Mucosa of rectum (tissue), 2 donors: ENCODE data around the gene CUX1.
"Not testable (repeated sequence)": the region's sequence is repeated elsewhere in the genome, so short reads cannot be mapped to it uniquely, and the experiment has no call there.

ENCODE experiments used
- H3K27ac ChIP-seq, 2 donors: one replicate each; pipeline ENCODE4 v1.7.0; 2013; ENCODE audit warnings: inconsistent platforms in 2 of 2, low read depth in 2 of 2, low read length in 2 of 2
- H3K27me3 ChIP-seq, 2 donors: one replicate each; pipeline ENCODE4 v1.7.0; 2013; ENCODE audit warnings: low read length in 2 of 2; ENCODE audit not compliant: control insufficient read depth in 2 of 2, insufficient read depth in 2 of 2
- H3K36me3 ChIP-seq, 2 donors: one replicate each; pipeline ENCODE4 v1.7.0; 2013; ENCODE audit warnings: low read length in 2 of 2; ENCODE audit not compliant: control insufficient read depth in 2 of 2, insufficient read depth in 2 of 2
- H3K4me1 ChIP-seq, 2 donors: one replicate each; pipeline ENCODE4 v1.7.0; 2013; ENCODE audit warnings: low read length in 2 of 2, mild to moderate bottlenecking in 1 of 2; ENCODE audit not compliant: control insufficient read depth in 2 of 2, insufficient read depth in 2 of 2
- H3K4me3 ChIP-seq, 2 donors: one replicate each; pipeline ENCODE4 v1.7.0; 2013; ENCODE audit warnings: low read length in 2 of 2
- H3K9ac ChIP-seq, 2 donors: one replicate each; pipeline ENCODE4 v1.7.0; 2013; ENCODE audit warnings: low read length in 2 of 2, low read depth in 1 of 2, mild to moderate bottlenecking in 1 of 2
- H3K9me3 ChIP-seq, 2 donors: one replicate each; pipeline ENCODE4 v1.7.0; 2013; ENCODE audit warnings: low read length in 2 of 2; ENCODE audit not compliant: control insufficient read depth in 2 of 2
- donor health status: healthy.
- donor health status: Normal muscosa, but diverticular disease.

Gene CUX1

GRCh38 chr7:101880282-101881054, 63.0 kb downstream of the CUX1 start:
- Histone ChIP-seq H3K27me3 (no peaks in the 10 kb centered on the region), H3K4me1 (peaks cover 37 to 67% of the 10 kb centered on the region in 2 donors), H3K36me3 (no peaks in the 10 kb centered on the region), H3K4me3 (no peak overlapping the region), H3K9ac (no peak overlapping the region), H3K9me3 (no peaks in the 10 kb centered on the region), H3K27ac (peak overlapping the region; percentile 27 to 58)

- no peak overlapping the region for H3K9ac ChIP-seq
- H3K27ac ChIP-seq, result peak overlapping the region; percentile 69 to 72
- peaks cover 37 to 63% of the 10 kb centered on the region in 2 donors for H3K4me1 ChIP-seq
- no peaks in the 10 kb centered on the region for H3K27me3 ChIP-seq
- H3K9me3 ChIP-seq, result no peaks in the 10 kb centered on the region
- no peak overlapping the region for H3K4me3 ChIP-seq
- H3K36me3 ChIP-seq, result no peaks in the 10 kb centered on the region
Measured at GRCh38 chr7:101882005-101882421, 64.6 kb downstream of the CUX1 start.

- no peak overlapping the region for H3K4me3 ChIP-seq
- H3K9ac ChIP-seq, result peak overlapping the region in 1 of 2 donors; percentile 16
Measured at GRCh38 chr7:101882595-101883564, 65.5 kb downstream of the CUX1 start.

DNA sequence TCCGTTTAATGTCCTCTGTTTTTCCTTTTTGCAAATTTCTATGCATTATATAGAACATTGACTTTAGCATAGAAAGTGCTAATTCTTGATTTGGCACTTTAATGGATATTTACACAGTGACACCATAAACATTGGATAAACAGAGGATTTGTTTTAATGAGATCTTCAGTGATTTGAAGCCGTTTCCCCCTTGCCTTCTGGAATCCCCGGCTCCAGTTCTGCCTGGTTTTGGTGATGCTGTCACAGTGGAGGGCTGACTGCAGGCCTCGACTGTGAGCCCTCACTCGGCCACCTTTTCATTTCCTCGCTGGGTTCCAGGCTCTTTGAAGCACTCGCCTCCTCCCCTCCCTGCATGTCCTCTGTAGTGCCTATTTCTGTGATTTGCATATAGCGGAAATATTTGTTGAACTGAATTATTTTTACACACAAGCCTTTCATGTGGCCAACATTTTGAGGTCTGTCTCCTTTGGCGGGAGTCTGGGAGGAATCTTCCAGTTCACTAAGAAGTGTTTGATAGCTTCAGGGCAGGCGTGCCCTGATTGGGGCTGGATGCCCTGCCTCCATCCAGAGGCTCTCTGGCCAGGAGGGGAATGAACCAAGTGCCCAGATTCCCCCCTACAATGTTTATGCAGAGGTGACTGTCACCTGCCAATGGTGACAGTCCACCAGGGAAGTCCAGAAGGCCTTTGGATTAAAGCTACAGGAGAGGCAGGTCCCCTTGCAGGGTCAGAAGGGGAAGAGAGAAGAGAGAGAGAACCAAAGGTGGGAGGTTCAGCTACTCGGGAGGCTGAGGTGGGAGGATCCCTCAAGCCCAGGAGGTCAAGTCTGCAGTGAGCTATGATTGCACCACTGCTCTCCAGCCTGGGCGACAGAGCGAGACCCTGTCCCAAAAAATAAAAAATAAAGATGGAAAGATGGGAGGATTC, 67.5 kb downstream of the CUX1 start:
- Histone ChIP-seq H3K36me3 (no peaks in the 10 kb centered on the region), H3K4me3 (no peak overlapping the region), H3K4me1 (peaks cover 30 to 42% of the 10 kb centered on the region in 2 donors), H3K27me3 (no peaks in the 10 kb centered on the region), H3K27ac (peak overlapping the region in 1 of 2 donors; percentile 1), H3K9ac (no peak overlapping the region), H3K9me3 (no peaks in the 10 kb centered on the region)

More at GRCh38 chr7:101882595-101883564, 65.5 kb downstream of the CUX1 start:
- peak overlapping the region; percentile 69 to 72 for H3K27ac ChIP-seq
- no peaks in the 10 kb centered on the region for H3K27me3 ChIP-seq
- no peaks in the 10 kb centered on the region for H3K36me3 ChIP-seq
- no peaks in the 10 kb centered on the region for H3K9me3 ChIP-seq
- peaks cover 34 to 57% of the 10 kb centered on the region in 2 donors for H3K4me1 ChIP-seq

GRCh38 chr7:101885597-101885955, 68.2 kb downstream of the CUX1 start:
- Histone ChIP-seq H3K4me3 (no peak overlapping the region), H3K9ac (no peak overlapping the region), H3K27ac (peak overlapping the region in 1 of 2 donors; percentile 1), H3K27me3 (no peaks in the 10 kb centered on the region), H3K9me3 (no peaks in the 10 kb centered on the region), H3K36me3 (no peaks in the 10 kb centered on the region), H3K4me1 (peaks cover 25 to 37% of the 10 kb centered on the region in 2 donors)

- H3K9ac ChIP-seq, H3K27ac ChIP-seq, H3K9me3 ChIP-seq, H3K4me3 ChIP-seq, H3K36me3 ChIP-seq, H3K27me3 ChIP-seq: not testable (repeated sequence)
- peaks cover 11 to 20% of the 10 kb centered on the region in 2 donors for H3K4me1 ChIP-seq
Measured at GRCh38 chr7:101887352-101887751, 69.9 kb downstream of the CUX1 start.

- H3K4me1 ChIP-seq, result peaks cover 6 to 10% of the 10 kb centered on the region in 2 donors
- H3K9ac ChIP-seq, H3K27ac ChIP-seq, H3K9me3 ChIP-seq, H3K4me3 ChIP-seq, H3K27me3 ChIP-seq, H3K36me3 ChIP-seq: not testable (repeated sequence)
Measured at GRCh38 chr7:101888564-101888963, 71.1 kb downstream of the CUX1 start.

GRCh38 chr7:101890749-101891523, 73.5 kb downstream of the CUX1 start:
- no peaks in the 10 kb centered on the region for H3K9me3 ChIP-seq
- H3K4me3 ChIP-seq, result no peak overlapping the region
- no peak overlapping the region for H3K9ac ChIP-seq
- H3K27ac ChIP-seq, result no peak overlapping the region
- H3K4me1 ChIP-seq, result no peaks in the 10 kb centered on the region
- no peaks in the 10 kb centered on the region for H3K36me3 ChIP-seq
- no peaks in the 10 kb centered on the region for H3K27me3 ChIP-seq
